Neural cell (in vitro differentiated cells): ENCODE measurements around the gene IGLON5. TPM values are rescaled to one million over a fixed set of nuclear protein-coding genes. Genes with fewer than 3 reads are reported as not detected.

Experiments used
- H2AFZ ChIP-seq: fragments of 200-600, 300-800 bp; sonication (generic), shearing (Covaris generic); 2 replicates; pipeline ENCODE4 v1.6.0; 2014; ENCODE audit warnings: low read depth, mild to moderate bottlenecking, antibody characterized with exemption, low read length, moderate library complexity
- H3F3A ChIP-seq: fragments of 200-600 bp; shearing (Covaris generic); 2 replicates; pipeline ENCODE4 v1.6.1; 2016; ENCODE audit warnings: mild to moderate bottlenecking, moderate library complexity, mixed read lengths, antibody characterized with exemption, low read length; ENCODE audit not compliant: insufficient read depth, poor library complexity, severe bottlenecking
- H3K27ac ChIP-seq: fragments of 200-600, 300-800 bp; sonication (generic), shearing (Covaris generic); 2 replicates; pipeline ENCODE4 v1.5.1; 2014; ENCODE audit warnings: mild to moderate bottlenecking, low read length, moderate library complexity
- H3K27me3 ChIP-seq: fragments of 300-800, 200-600 bp; sonication (generic), shearing (Covaris generic); 2 replicates; pipeline ENCODE4 v1.6.0; 2014; ENCODE audit warnings: mild to moderate bottlenecking, low read depth, low read length, moderate library complexity; ENCODE audit not compliant: insufficient read depth
- H3K36me3 ChIP-seq: fragments of 300-800, 200-600 bp; sonication (generic), shearing (Covaris generic); 2 replicates; pipeline ENCODE4 v1.5.1; 2014; ENCODE audit warnings: mild to moderate bottlenecking, antibody characterized with exemption, low read length, moderate library complexity; ENCODE audit not compliant: insufficient read depth
- H3K4me2 ChIP-seq: fragments of 300-800, 200-600 bp; sonication (generic), shearing (Covaris generic); 2 replicates; pipeline ENCODE4 v1.6.0; 2014; ENCODE audit warnings: mild to moderate bottlenecking, low read length
- H3K4me3 ChIP-seq: fragments of 300-800, 200-600 bp; sonication (generic), shearing (Covaris generic); 2 replicates; pipeline ENCODE4 v1.5.1; 2014; ENCODE audit warnings: mild to moderate bottlenecking, low read length, moderate library complexity
- H3K79me2 ChIP-seq: fragments of 200-600 bp; shearing (Covaris generic); replicated peaks from 2 replicates; pipeline ENCODE4 v1.6.0; 2014; ENCODE audit warnings: mild to moderate bottlenecking, low read length, moderate library complexity; ENCODE audit not compliant: insufficient read depth
- H3K9ac ChIP-seq: fragments of 300-800, 200-600 bp; sonication (generic), shearing (Covaris generic); 2 replicates; pipeline ENCODE4 v1.6.1; 2016; ENCODE audit warnings: mild to moderate bottlenecking, low read length, mixed read lengths
- H3K9me2 ChIP-seq: fragments of 200-600 bp; shearing (Covaris generic); 2 replicates; pipeline ENCODE4 v1.6.1; 2016; ENCODE audit warnings: mild to moderate bottlenecking, low read length, mixed read lengths; ENCODE audit not compliant: insufficient read depth
- H3K9me3 ChIP-seq: fragments of 200-600, 300-800 bp; sonication (generic), shearing (Covaris generic); 2 replicates; pipeline ENCODE4 v1.6.1; 2016; ENCODE audit warnings: mild to moderate bottlenecking, mixed run types, low read length, moderate library complexity, mixed read lengths
- H4K20me1 ChIP-seq: fragments of 200-600 bp; shearing (Covaris generic); 2 replicates; pipeline ENCODE4 v1.6.1; 2016; ENCODE audit warnings: mild to moderate bottlenecking, mixed run types; ENCODE audit not compliant: insufficient read depth
- EP300 ChIP-seq: fragments of 450-650 bp; conservative IDR thresholded peaks from 2 replicates; pipeline ENCODE4 v1.6.1; 2014; ENCODE audit warnings: antibody characterized with exemption, mild to moderate bottlenecking, moderate library complexity; ENCODE audit not compliant: poor library complexity, severe bottlenecking
- EZH2 ChIP-seq: fragments of 200-600, 300-800 bp; shearing (Covaris generic), sonication (generic); IDR thresholded peaks from 2 replicates; pipeline ENCODE4 v1.6.1; 2014; ENCODE audit warnings: antibody characterized with exemption, low read length, borderline replicate concordance, mild to moderate bottlenecking; ENCODE audit not compliant: insufficient read depth, poor library complexity, severe bottlenecking
- MXI1 ChIP-seq: fragments of 450-650 bp; conservative IDR thresholded peaks from 2 replicates; pipeline ENCODE4 v1.6.1; 2014; ENCODE audit warnings: antibody characterized with exemption, mild to moderate bottlenecking; ENCODE audit not compliant: poor library complexity, severe bottlenecking
- POLR2AphosphoS5 ChIP-seq: IDR thresholded peaks from 2 replicates; pipeline ENCODE4 v1.6.1; 2012
- RAD21 ChIP-seq: fragments of 450-650 bp; conservative IDR thresholded peaks from 2 replicates; pipeline ENCODE4 v1.6.1; 2014; ENCODE audit warnings: antibody characterized with exemption, mild to moderate bottlenecking, moderate library complexity
- SMC3 ChIP-seq: fragments of 450-650 bp; conservative IDR thresholded peaks from 2 replicates; pipeline ENCODE4 v1.6.1; 2014; ENCODE audit warnings: antibody characterized with exemption, mild to moderate bottlenecking, moderate library complexity; ENCODE audit not compliant: poor library complexity
- TAF1 ChIP-seq: IDR thresholded peaks from 2 replicates; pipeline ENCODE4 v1.6.1; 2012; ENCODE audit warnings: low read depth
- polyA plus RNA-seq: library from polyadenylated mRNA; depleted of rRNA; stranded (reverse); fragments of >200 nt; gene quantifications from 2 replicates; pipeline ENCODE4 v1.2.3, GENCODE V29; 2014
- TF ChIP-seq, protein P1 (sequence below): fragments of 450-650 bp; IDR thresholded peaks from 2 replicates; pipeline ENCODE4 v1.5.1; 2014; ENCODE audit warnings: antibody characterized with exemption, mild to moderate bottlenecking, moderate library complexity; ENCODE audit not compliant: poor library complexity, severe bottlenecking
- TF ChIP-seq, protein P2 (sequence below): IDR thresholded peaks from 2 replicates; pipeline ENCODE4 v1.6.1; 2012; ENCODE audit warnings: borderline replicate concordance

Gene IGLON5
- polyA plus RNA-seq, 1 donor from 2014 or later = 13.5 TPM

DNA sequence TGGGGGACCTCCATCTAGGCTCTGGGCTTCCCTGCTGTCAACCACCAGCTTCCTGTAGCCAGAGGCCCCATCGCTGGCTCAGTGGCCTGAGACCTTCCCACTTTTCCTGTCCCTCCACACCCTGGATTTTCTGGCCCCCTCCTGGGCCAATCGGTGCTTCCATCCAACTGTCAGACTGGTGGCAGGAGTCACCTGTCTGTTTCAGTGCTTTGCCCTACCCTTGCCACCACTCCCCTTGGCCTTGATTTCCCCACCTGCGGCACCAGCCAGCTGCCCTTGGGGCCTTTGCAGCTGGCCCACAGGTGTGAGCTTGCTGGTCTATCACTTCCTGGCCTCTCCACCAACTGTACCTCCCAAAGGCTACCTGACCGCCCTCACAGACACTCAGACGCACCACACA, 18.0 kb downstream of the IGLON5 start:
- H2AFZ ChIP-seq = no peak overlapping the region
- no peak overlapping the region for H3K4me3 ChIP-seq
- H4K20me1 ChIP-seq = no peaks in the 10 kb centered on the region
- H3K79me2 ChIP-seq = no peaks in the 10 kb centered on the region
- TF ChIP-seq MXI1 (no peak), EZH2 (no peak), TAF1 (no peak), SMC3 (no peak), POLR2AphosphoS5 (no peak), RAD21 (no peak), EP300 (no peak)
- TF ChIP-seq, protein P1, sequence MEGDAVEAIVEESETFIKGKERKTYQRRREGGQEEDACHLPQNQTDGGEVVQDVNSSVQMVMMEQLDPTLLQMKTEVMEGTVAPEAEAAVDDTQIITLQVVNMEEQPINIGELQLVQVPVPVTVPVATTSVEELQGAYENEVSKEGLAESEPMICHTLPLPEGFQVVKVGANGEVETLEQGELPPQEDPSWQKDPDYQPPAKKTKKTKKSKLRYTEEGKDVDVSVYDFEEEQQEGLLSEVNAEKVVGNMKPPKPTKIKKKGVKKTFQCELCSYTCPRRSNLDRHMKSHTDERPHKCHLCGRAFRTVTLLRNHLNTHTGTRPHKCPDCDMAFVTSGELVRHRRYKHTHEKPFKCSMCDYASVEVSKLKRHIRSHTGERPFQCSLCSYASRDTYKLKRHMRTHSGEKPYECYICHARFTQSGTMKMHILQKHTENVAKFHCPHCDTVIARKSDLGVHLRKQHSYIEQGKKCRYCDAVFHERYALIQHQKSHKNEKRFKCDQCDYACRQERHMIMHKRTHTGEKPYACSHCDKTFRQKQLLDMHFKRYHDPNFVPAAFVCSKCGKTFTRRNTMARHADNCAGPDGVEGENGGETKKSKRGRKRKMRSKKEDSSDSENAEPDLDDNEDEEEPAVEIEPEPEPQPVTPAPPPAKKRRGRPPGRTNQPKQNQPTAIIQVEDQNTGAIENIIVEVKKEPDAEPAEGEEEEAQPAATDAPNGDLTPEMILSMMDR = no peak
- TF ChIP-seq, protein P2, sequence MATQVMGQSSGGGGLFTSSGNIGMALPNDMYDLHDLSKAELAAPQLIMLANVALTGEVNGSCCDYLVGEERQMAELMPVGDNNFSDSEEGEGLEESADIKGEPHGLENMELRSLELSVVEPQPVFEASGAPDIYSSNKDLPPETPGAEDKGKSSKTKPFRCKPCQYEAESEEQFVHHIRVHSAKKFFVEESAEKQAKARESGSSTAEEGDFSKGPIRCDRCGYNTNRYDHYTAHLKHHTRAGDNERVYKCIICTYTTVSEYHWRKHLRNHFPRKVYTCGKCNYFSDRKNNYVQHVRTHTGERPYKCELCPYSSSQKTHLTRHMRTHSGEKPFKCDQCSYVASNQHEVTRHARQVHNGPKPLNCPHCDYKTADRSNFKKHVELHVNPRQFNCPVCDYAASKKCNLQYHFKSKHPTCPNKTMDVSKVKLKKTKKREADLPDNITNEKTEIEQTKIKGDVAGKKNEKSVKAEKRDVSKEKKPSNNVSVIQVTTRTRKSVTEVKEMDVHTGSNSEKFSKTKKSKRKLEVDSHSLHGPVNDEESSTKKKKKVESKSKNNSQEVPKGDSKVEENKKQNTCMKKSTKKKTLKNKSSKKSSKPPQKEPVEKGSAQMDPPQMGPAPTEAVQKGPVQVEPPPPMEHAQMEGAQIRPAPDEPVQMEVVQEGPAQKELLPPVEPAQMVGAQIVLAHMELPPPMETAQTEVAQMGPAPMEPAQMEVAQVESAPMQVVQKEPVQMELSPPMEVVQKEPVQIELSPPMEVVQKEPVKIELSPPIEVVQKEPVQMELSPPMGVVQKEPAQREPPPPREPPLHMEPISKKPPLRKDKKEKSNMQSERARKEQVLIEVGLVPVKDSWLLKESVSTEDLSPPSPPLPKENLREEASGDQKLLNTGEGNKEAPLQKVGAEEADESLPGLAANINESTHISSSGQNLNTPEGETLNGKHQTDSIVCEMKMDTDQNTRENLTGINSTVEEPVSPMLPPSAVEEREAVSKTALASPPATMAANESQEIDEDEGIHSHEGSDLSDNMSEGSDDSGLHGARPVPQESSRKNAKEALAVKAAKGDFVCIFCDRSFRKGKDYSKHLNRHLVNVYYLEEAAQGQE = no peak
- no peaks in the 10 kb centered on the region for H3K9me2 ChIP-seq
- no peak overlapping the region for H3K27ac ChIP-seq
- no peak overlapping the region for H3K9ac ChIP-seq
- no peak overlapping the region for H3K4me2 ChIP-seq
- no peaks in the 10 kb centered on the region for H3K9me3 ChIP-seq
- peaks cover 10% of the 10 kb centered on the region for H3K36me3 ChIP-seq
- H3K27me3 ChIP-seq = no peaks in the 10 kb centered on the region
- H3F3A ChIP-seq = no peaks in the 10 kb centered on the region

DNA sequence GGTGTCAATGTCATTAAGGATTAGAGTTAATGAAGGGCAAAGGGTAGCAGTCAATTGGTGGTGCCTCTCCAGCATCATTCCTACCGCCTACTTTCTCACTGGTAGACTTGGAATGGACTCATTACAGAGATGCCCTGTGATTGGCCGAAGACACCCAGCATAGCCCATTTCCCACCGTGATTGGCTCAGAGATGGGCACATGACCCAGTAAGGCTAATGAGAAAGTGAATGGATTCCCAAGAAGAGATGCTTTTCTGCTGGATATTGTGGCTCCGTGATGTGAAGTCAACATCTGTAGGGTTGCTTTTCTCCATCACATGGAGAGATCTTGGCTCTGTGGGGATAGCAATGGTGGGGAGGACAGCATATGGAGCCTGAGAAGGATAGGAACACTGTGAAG, 18.9 kb downstream of the IGLON5 start:
- H3K36me3 ChIP-seq = peaks cover 10% of the 10 kb centered on the region
- no peak overlapping the region for H3K9ac ChIP-seq
- TF ChIP-seq MXI1 = no peak
- TF ChIP-seq EP300 = no peak
- TF ChIP-seq POLR2AphosphoS5 = no peak
- no peak for TF ChIP-seq RAD21
- no peak for TF ChIP-seq SMC3
- TF ChIP-seq, protein P1 = no peak
- no peak for TF ChIP-seq TAF1
- TF ChIP-seq, protein P2 = no peak
- TF ChIP-seq EZH2 = no peak
- no peak overlapping the region for H3K27ac ChIP-seq
- no peak overlapping the region for H3K4me2 ChIP-seq
- H3K4me3 ChIP-seq = no peak overlapping the region
- no peaks in the 10 kb centered on the region for H3F3A ChIP-seq
- no peaks in the 10 kb centered on the region for H3K9me2 ChIP-seq
- H3K27me3 ChIP-seq = no peaks in the 10 kb centered on the region
- H2AFZ ChIP-seq = no peak overlapping the region
- H4K20me1 ChIP-seq = no peaks in the 10 kb centered on the region
- H3K79me2 ChIP-seq = no peaks in the 10 kb centered on the region
- H3K9me3 ChIP-seq = no peaks in the 10 kb centered on the region
